NCI-H510A treated with DMSO at 0.1 percent for 48 hours (cell line): ENCODE measurements around the gene PRKN.
"Not testable (repeated sequence)": the region's sequence is repeated elsewhere in the genome, so short reads cannot be mapped to it uniquely, and the experiment has no call there.

Experiments used
- DNase-seq: peaks from one replicate; lab custom pipeline; 2025; lab: John Stamatoyannopoulos, UW

PRKN gene

DNA sequence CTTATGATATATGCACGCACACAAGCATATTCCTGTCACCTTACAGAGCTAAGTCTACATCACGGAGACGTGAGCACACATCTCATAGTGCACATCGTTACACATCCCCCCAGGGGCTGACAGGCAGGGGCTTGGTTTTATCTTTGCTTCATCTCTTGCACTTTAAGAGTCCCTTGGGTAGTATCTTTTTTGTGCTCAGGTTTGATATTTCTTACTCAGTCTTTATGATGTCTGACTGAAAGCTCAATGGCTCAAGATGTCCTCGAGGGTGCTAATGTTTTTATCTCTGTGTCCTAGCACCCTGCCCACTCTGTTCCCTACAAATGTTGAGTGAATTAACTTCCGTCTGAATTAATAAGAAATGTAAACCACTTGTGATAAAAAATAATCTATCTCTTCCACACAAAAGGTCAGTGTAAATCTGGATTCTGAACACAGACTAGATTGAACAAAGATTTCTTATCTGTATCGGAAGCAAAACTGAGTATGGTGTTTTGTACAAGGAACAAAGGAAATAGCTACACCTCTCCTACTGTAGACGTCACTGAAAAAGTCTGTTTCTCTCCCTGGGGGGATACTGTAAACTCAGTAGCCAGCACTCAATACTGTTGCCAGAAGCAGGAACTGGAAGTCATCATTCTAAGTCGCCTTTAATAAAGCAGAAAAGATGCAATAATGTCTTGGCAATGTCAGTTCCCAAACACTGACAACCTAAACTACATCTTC lies 195.1 kb downstream of the PRKN start:
- no peak for DNase-seq

DNA sequence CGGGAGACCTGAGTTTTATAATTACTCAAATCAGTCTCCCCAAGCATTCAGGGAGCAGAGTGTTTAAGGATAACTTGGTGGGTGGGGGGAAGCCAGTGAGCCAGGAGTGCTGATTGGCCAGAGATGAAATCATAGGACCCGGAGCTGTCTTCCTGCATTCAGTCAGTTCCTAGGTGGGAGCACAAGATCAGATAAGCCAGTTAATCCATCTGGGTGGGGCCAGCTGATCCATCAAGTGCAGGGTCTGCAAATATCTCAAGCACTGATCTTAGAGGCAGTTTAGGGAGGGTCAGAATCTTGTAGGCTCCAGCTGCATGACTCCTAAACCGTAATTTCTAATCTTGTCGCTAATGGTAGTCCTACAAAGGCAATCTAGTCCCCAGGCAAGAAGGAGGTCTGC lies 196.2 kb downstream of the PRKN start:
- not testable (repeated sequence) for DNase-seq

DNA sequence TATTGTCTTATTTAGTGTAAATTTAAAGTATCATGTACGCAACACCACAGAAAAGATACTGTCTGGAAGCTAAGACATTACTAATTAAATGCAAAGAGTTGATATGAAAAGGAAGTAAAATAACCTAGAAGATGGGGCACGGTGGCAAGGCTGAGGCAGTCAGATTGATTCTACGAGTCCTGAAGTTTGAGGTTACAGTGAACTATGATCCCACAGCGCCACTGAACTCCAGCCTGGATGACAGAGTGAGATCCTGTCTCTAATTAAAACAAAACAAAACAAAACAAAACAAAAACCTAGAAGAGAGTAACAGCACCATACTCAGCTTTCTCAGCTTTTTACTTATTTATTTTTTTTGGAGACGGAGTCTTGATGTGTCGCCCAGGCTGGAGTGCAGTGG lies 199.0 kb downstream of the PRKN start:
- DNase-seq = no peak

DNA sequence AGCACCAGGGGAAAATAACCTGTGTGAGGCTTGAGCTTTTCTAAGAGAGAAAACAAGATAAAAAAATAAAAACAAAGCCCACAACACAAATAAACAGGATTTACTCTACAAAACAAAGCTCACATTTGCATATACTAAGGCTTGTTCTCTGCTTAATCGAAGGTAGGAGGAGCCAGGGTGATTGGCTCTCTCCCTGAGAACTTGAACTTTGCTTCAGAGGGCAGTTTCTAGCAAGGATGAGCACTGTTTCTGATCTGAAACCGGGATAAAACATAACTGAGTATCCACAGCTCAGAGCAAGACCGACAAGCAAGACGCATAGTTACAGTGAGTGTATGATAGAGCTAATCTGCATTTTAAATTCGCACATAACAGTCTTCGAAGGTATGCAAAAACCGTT lies 200.6 kb downstream of the PRKN start:
- DNase-seq = no peak

DNA sequence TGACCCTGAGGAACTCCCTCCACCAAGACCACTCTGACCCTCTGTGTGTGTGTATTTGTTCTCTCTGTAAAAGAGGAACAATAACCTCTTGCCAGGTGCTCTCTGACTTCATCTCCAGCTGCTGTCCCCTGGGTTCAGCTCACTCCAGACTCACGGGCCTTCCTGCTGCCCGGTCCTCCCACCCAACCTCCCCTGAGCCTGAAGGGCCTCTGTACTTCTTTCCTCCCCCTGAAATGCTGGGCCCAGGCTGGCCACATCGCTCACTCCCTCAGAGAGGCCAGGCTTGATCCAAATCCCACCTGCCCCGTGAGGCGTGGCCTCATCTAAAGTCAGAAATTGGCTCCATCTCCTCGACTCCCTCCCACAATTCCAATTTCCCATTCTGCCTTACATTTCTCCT lies 202.4 kb downstream of the PRKN start:
- no peak for DNase-seq

DNA sequence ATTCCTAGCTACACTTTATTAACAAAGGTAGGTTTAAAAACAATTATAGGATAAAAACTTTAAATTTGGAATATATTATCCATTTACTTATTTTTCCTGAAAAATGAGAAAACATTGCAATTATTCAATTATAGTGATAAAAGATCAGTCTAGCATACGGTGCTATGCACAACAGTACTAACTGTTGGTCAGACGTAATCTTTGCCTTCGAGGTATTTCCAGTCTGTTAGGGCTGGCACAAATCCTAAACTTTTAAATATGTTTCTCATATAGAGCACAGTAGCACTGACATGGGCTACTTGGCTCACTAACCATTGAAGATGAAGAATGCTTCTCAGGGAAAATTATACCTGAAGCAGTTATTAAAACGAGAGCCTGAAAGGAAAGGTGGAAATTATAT lies 214.8 kb downstream of the PRKN start:
- DNase-seq = no peak

DNA sequence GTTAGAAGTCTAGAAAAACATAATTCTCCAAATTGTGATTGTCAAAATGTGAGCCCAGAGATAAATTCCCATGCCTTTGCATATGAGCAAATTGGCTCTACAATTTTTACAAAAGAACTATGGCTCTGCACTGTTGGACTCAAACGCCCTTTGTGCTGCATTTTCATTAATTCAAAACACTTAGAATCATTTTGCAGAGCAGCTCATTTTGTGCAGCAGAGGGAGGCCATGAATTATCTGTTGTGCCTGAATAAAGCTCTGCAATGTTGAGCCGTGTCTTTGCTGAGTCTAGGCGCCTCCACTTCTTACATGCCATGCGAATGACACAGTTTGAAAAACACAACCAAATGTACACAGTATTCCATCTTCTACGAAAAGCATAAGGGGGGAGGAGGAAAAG lies 230.2 kb downstream of the PRKN start:
- no peak for DNase-seq

DNA sequence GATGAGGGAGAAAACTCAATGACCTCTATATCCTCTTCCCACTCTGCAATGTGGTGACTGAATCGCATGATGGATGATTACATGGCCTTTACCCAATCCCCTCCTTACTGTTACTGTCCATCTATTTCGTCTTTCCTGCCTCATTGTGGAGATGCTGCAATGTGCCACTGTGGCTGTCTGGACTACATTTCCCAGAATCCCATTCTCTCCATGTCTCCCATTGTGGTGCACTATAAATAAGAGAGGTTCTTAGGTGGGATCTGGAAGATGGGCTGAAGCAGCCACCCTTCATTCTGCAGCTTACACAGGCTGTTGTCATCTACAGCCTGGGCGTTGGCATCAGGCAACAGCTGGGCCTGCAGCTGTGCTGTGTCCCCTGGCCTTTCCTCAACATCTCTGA lies 233.6 kb downstream of the PRKN start:
- DNase-seq = no peak

DNA sequence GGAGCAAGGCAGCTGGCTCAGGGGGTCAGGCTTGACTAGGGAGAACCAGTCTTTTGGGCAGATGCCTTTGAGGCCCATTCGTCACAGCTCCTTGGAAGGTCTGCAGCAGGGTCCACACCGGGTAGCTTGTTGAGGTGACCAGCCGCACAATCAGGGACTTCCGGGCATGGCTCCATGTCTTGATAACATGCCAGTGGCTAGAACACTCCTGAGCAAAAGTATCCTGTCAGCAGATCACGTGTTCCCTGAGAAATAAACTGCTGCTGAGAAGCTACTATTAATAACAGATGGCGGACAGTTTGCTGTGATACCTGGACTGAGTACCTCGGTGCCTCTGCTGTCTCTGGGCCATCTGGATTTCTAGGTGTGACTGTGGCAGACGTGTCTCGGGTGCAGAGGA lies 235.9 kb downstream of the PRKN start:
- no peak for DNase-seq

DNA sequence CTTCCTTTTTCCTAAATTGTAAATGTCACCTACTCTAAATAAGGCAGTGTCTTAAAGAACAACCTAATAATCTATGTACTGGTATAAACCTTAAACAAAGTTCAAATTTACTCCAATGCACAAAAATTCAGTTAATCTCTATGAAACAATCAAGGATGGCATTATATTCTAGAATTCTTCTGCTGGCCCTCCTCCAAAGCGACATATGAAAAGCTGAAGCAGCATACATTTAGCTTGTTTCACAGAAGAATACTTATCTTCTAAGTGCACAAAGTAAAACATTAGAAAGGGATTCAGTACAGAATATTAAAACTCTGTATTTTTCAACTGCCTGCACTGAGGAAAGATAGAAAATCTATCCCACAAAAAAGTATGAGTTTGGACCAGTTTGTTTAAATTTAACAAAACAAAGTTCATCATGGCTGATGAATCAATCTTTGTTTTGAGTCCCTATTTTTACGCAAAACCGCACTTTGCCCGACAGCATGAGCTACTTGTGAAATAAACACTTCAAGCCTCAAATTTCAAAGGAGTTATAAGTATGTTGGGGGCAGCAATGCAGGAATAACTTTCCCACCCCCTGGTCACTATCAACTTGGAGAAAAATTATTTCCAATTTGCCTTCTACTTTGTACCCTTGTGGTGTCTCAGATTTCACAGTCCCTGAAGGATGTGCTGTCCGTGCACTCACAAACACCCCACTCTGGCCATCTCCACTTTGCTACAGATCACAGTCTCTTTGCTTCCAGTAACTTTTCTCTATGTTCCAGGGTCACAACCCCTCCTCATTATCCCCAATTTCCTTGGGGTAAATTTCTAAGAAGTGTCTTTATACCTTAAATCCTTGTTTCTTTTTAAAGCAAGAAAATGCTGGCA lies 238.2 kb downstream of the PRKN start:
- no peak for DNase-seq

DNA sequence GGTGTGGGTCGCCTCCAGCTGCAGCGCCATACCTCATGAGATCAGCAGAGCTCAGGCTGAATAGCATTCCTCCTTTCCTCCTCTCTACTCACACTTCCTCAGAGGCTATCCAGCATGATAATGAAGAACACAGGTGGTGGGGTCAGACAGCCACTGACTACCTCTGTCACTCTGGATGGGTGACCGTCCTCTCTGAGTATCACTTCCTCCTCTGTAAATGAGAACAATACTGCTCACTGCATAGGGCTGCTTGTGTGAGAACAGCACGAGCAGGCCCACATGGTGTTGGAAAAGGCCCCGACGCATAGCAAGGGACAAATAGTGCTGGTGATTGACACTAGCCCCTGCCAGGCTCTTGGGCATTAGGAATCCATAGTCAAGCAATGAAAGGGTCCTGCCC lies 239.1 kb downstream of the PRKN start:
- DNase-seq = no peak

DNA sequence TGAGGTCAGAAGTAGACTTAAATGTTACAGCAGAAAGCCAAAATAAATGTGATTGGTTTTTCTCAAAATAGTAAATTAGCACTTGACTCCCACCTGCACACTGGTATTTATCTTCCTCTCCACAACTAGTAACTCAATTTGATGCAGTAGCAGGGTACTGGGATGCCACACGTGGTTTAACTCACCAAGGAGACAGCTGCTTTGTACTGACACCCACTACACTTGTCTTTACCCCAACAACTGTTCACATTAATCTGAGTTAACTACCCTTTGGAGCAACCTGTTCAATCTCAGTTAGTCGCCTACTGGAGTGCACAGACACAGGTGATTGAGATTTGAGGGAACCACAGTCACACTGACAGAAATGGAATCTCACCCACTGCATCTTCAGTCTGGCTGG lies 242.1 kb downstream of the PRKN start:
- DNase-seq = no peak

DNA sequence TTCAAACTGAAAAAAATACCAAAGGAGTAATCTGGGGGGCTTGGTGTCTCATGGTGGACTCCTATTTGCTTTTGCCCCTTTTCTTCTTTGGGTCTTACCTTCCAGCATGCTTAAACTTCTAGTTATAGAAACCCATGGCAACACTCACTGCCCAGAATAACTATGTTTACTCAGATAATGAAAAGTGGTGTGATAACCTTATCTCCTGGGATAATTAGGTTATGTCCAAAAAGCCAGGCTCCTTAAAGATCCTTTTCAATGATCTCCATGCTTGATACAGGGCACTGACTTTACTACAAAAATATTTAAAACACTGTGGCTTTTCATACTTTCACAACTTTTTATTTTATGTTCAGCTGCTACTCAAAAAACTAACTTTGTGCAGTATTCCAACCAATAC lies 245.6 kb downstream of the PRKN start:
- DNase-seq = no peak

DNA sequence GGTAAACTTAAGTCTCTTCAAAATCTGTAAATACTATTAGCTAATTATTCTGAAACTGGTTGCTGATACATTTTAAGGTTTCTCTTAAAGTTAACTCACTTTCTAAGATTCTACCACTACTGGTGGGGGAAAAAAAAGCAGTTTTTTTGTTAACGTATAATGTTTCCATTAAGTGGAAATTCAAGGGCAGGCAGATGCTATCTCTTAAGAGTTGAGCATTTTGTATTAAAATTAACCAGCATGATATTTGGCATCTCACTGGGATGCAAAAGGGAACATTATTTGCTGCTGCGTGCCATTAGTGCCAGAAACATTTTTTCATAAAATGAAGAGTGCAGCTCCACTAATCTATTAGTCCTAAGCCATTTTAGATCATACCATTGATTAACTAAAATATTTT lies 246.2 kb downstream of the PRKN start:
- no peak for DNase-seq

DNA sequence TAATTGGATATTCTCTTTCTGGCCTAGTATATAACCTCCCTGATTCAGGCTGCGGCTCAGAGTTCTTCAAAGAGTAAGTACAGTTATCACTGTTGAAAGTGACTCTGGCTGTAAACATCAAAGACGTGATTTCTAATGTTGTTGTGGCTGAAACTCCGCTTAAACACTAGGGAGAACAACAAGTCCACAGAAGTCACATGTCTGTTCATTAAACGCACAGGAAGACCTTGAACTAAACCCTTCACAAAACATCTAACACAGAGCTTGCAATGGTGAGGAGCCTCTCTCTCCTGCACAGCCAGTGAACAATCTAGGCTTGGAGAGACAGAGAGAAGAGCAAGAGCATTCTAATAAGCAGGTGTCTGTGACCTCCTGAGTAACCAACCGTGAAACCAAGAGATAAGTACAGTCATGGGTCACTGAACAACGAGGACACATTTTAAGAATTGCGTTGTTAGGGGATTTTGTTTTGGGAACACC lies 249.3 kb downstream of the PRKN start:
- peak; percentile 57 for DNase-seq

DNA sequence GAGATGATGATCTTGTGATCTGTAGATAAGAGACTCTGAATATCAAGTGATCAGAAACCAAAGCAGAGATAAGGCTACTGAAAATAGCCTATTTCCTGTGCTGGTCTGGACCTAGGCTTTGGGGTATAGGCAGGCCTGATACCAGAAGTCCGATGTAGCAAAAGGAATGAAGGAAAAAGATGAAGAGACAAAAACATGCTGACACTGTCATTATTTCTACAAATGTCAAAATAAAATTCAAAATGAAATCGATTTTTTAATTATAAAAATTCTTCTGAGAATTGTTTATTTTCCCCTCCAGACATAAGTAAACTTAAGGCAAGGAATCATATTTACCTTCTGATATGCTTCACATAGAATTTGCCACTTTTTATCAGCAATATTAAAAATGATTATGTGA lies 252.8 kb downstream of the PRKN start:
- DNase-seq = no peak

DNA sequence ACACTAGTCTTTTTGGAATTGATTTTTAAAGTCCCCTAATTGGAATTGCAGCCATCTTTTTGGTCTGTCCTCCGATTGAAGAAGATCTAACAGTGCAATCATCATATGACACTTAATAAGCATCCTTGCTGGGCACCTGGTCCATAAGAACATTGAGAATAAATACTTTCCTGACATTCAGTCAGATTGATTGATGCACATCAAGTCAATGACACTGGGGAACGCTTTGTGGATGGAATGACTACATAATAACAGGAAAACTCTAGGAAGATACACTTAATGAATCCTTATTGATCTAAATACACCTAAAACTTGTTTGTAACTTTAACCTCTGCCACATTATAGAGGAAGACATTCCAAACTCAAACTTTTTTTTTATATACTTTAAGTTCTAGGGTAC lies 255.7 kb downstream of the PRKN start:
- DNase-seq = no peak

DNA sequence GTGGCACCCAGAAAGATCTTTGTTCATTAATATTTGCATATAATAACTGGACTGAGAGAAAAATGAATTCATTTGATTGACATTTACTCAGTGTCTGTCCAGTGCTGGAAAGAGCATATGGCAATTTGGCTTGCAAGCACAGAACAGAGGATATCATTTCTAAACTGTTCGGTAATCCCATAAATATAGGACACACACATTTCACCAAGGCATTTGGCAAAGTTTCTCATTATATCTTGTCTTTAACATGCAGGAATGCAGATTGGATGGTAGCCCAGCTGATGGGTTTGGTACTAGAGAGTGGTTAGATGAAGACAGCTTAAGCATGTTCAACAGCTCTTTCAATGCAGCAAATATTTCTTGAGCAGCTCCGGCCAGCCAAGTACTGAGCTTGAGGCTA lies 259.2 kb downstream of the PRKN start:
- DNase-seq = no peak

DNA sequence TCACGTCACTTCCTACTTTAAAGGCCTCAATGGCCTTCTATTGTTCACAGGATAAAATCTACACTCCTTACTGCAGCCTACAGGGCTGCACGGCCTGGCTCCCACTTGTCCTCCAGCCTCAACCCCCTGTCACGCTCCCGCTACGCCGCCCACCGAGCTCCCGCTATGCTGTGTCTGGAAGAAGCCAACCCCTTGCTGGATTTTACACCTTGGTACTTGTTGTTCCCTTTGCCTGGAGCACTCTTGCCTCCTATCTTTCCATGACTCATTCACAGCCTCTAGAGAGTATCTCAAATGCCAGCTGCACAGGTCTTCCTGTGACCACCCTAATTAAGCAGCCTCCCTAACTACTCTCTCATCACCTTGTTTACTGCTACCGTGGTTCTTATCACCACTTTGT lies 259.9 kb downstream of the PRKN start:
- no peak for DNase-seq

DNA sequence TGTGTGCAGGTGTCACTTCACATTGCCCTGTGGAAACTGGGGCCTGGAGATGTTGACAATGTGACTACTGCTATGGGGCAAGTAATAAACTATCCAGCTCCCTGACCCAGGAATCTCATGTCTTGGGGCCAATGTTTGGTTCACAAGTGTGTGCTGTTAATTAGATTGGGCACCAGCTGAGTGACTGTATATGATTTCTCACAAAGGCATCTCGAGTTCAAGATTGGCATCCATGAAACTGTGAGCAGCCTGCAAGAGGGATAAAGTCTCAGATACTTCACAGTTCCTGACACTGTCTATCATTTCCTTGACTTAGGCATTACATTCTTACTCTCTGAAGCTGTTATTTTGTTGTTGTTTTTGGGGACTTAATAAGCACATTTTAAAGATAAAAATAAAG lies 264.0 kb downstream of the PRKN start:
- DNase-seq = no peak

DNA sequence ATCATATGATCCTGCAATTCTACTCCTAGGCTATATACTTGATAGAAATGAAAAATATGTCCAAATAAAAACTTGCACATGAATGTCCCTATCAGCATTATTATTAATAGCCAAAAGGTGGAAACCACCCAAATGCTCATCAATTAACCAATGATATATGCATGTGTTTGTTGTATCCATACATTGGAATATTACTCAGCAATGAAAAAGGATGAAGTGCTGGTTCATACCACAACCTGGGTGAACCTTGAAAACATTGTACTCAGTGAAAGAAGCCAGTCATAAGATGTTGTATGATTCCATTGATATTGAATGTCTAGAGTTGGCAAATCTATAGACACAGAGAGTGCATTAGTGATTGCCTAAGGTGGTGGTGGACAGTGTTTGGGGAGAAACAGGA lies 267.6 kb downstream of the PRKN start:
- no peak for DNase-seq

DNA sequence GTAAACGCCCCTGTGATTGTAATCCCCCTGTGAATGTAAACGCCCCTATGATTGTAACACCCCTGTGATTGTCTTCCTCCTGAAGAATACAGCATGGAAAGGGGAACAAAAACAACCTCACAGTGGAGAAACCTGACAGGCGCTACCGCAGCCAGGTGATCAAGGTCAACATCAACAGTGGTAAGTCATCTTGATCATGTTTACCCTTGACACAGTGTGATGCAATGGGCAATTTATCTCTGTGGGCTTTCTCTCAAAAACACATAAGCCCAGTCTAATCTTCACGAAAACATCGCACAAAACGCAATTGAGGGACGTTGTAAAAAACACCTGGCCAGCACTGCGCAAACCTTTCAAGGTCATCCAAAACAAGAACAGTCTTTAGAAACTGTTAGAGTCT lies 277.2 kb downstream of the PRKN start:
- no peak for DNase-seq

DNA sequence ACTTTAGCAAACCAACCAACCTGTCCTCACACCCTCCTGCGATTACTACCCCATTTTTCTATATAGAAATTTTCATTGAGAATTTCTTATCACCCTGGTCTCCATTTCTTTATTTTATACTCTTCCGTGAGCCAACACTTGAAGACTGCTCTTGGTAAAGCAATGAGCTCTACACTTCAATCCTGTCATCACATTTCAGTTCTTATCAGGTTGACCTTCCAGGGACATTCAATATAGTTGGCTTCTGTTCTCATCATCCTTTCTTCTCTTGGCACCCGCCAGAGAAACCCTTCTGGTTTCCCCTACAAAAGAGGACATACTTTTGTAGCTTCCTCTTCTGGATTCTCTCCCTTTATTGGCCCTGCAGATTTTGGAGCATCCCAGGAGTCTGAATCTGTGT lies 279.3 kb downstream of the PRKN start:
- DNase-seq = no peak

DNA sequence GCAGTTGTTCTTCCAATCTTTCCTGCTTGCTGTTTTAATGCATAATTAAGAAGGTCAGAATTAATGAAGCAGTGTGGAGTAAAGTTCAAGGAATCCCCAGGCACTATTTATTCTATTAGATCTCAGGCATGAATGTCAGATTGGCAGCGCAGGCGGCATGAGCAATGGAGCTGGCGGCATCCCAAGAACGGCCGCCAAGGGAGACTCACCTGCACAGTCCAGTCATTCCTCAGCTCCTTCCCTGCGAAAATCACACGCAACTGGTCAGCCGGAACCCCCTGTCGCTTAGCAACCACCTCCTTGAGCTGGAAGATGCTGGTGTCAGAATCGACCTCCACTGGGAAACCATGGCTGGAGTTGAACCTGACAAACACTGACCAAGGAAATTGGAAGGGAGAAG lies 284.5 kb downstream of the PRKN start:
- no peak for DNase-seq
